Mesenchymal stem cell (in vitro differentiated cells and primary cell): ENCODE measurements around the gene DDX60.
A peak's percentile ranks its signal among the peaks of the same experiment; 100 is the strongest.

ENCODE experiments used
- DNase-seq: peaks from one replicate; pipeline ENCODE4 v3.0.0-alpha.2; 2013
- H2AFZ ChIP-seq: one replicate; pipeline ENCODE4 v1.6.1; 2013; ENCODE audit warnings: low read depth, mild to moderate bottlenecking, control low read depth, inconsistent platforms, low read length, moderate library complexity
- H2AK5ac ChIP-seq: 2 replicates; pipeline ENCODE4 v1.6.1; 2013; ENCODE audit warnings: low read length, moderate library complexity, mild to moderate bottlenecking, inconsistent platforms; ENCODE audit not compliant: severe bottlenecking
- H2BK120ac ChIP-seq: one replicate; pipeline ENCODE4 v1.6.1; 2013; ENCODE audit warnings: low read depth, mild to moderate bottlenecking, inconsistent platforms, low read length, moderate library complexity
- H2BK12ac ChIP-seq, 2 experiments: one replicate each; pipeline ENCODE4 v1.6.1; 2013; ENCODE audit warnings: inconsistent platforms in 2 of 2, low read length in 2 of 2, mild to moderate bottlenecking in 2 of 2, moderate library complexity in 2 of 2, control low read depth in 1 of 2
- H2BK15ac ChIP-seq: one replicate; pipeline ENCODE4 v1.6.1; 2013; ENCODE audit warnings: mild to moderate bottlenecking, low read depth, inconsistent platforms; ENCODE audit not compliant: poor library complexity, severe bottlenecking
- H2BK5ac ChIP-seq: 2 replicates; pipeline ENCODE4 v1.6.1; 2013; ENCODE audit warnings: low read depth, mild to moderate bottlenecking, low read length, control low read depth, inconsistent platforms; ENCODE audit not compliant: poor library complexity, severe bottlenecking
- H3K14ac ChIP-seq, 2 experiments: one replicate each; pipeline ENCODE4 v1.6.1; 2013; ENCODE audit warnings: inconsistent platforms in 2 of 2, low read length in 2 of 2, control low read depth in 1 of 2, mild to moderate bottlenecking in 1 of 2, moderate library complexity in 1 of 2
- H3K18ac ChIP-seq, 2 experiments: one replicate each; pipeline ENCODE4 v1.6.1; 2013; ENCODE audit warnings: inconsistent platforms in 2 of 2, low read length in 2 of 2, control low read depth in 1 of 2, low read depth in 1 of 2, mild to moderate bottlenecking in 1 of 2
- H3K23ac ChIP-seq, 2 experiments: one replicate each; pipeline ENCODE4 v1.6.1; 2013; ENCODE audit warnings: inconsistent platforms in 2 of 2, low read length in 2 of 2, mild to moderate bottlenecking in 2 of 2, moderate library complexity in 2 of 2, control low read depth in 1 of 2
- H3K27ac ChIP-seq: 2 replicates; pipeline ENCODE4 v1.5.1; 2013; ENCODE audit warnings: mild to moderate bottlenecking, moderate library complexity, low read length, control low read depth, inconsistent platforms; ENCODE audit not compliant: poor library complexity, severe bottlenecking
- H3K27me3 ChIP-seq, 2 experiments: 2 replicates each; pipeline versions ENCODE4 v1.6.1 to v1.7.0; 2013; ENCODE audit warnings: low read length in 2 of 2, mild to moderate bottlenecking in 2 of 2, moderate library complexity in 2 of 2, control low read depth in 1 of 2, inconsistent platforms in 1 of 2; ENCODE audit not compliant: control insufficient read depth in 1 of 2, insufficient read depth in 1 of 2
- H3K36me3 ChIP-seq, 2 experiments: 2 replicates each; pipeline versions ENCODE4 v1.6.1 to v1.7.0; 2013; ENCODE audit warnings: low read length in 2 of 2, control low read depth in 1 of 2, inconsistent platforms in 1 of 2, low read depth in 1 of 2, mild to moderate bottlenecking in 1 of 2; ENCODE audit not compliant: insufficient read depth in 2 of 2, control insufficient read depth in 1 of 2
- H3K4ac ChIP-seq, 2 experiments: one replicate each; pipeline ENCODE4 v1.6.1; 2013; ENCODE audit warnings: inconsistent platforms in 2 of 2, low read length in 2 of 2, mild to moderate bottlenecking in 2 of 2, moderate library complexity in 2 of 2, control low read depth in 1 of 2, low read depth in 1 of 2
- H3K4me1 ChIP-seq: 2 replicates; pipeline ENCODE4 v1.6.1; 2013; ENCODE audit warnings: low read depth, low read length, control low read depth; ENCODE audit not compliant: control insufficient read depth, insufficient read depth
- H3K4me2 ChIP-seq: 2 replicates; pipeline ENCODE4 v1.6.1; 2013; ENCODE audit warnings: low read length, mild to moderate bottlenecking, inconsistent platforms; ENCODE audit not compliant: poor library complexity, severe bottlenecking
- H3K4me3 ChIP-seq, 2 experiments: 2 replicates each; pipeline versions ENCODE4 v1.5.1 to v1.7.0; 2013; ENCODE audit warnings: low read length in 2 of 2, mild to moderate bottlenecking in 2 of 2, control low read depth in 1 of 2, low read depth in 1 of 2; ENCODE audit not compliant: insufficient read depth in 1 of 2
- H3K79me1 ChIP-seq: replicated peaks from 2 replicates; pipeline ENCODE4 v1.6.1; 2013; ENCODE audit warnings: mild to moderate bottlenecking, control low read depth, low read length, inconsistent platforms; ENCODE audit not compliant: poor library complexity, severe bottlenecking
- H3K9ac ChIP-seq: 2 replicates; pipeline ENCODE4 v1.7.0; 2013; ENCODE audit warnings: mild to moderate bottlenecking, low read length, moderate library complexity
- H3K9me3 ChIP-seq: 2 replicates; pipeline ENCODE4 v1.7.0; 2013; ENCODE audit warnings: mild to moderate bottlenecking, low read length; ENCODE audit not compliant: control insufficient read depth
- H4K8ac ChIP-seq: one replicate; pipeline ENCODE4 v1.6.1; 2013; ENCODE audit warnings: inconsistent platforms, mild to moderate bottlenecking, low read length, moderate library complexity
- H4K91ac ChIP-seq: one replicate; pipeline ENCODE4 v1.6.1; 2013; ENCODE audit warnings: mild to moderate bottlenecking, low read length, inconsistent platforms
- WGBS: methylation state at CpG from one replicate; pipeline ENCODE4 v1.1.7; 2013; ENCODE audit warnings: mixed read lengths; 5-methylcytosine and 5-hydroxymethylcytosine counted together

DDX60 gene

DNA sequence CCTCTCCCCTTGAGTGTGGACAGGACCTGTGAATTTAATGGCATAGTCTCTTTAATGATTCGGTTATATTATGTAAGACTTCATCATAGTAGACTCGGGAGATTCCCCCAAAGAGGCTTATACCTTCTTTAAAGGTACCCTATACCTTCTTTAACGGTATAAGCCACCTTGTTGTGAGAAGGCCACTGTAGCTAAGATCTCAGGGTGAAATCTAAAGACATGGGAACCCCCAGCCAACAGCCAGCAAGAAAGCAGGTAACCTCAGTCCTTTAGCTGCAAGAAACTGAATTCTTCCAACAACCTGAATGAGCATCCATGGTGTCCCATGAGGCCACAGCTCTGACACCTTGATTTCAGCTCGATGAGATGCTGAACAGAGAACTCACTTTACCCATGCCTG is 931 bp downstream of the DDX60 start:
- H3K18ac ChIP-seq, result peak overlapping the region in 1 of 2 experiments; percentile 68
- no peak overlapping the region for H4K91ac ChIP-seq
- H2AFZ ChIP-seq, result no peak overlapping the region
- H3K4me2 ChIP-seq, result peak overlapping the region; percentile 59
- no peak overlapping the region for H2BK120ac ChIP-seq
- no peak overlapping the region for H3K27ac ChIP-seq
- H4K8ac ChIP-seq, result peak overlapping the region; percentile 75
- no peak overlapping the region for H3K4ac ChIP-seq
- no peak overlapping the region for H2AK5ac ChIP-seq
- peak overlapping the region; percentile 99 for H3K9ac ChIP-seq
- H3K79me1 ChIP-seq, result peaks cover 3% of the 10 kb centered on the region
- peak overlapping the region in 1 of 2 experiments; percentile 95 for H3K4me3 ChIP-seq
- H3K14ac ChIP-seq, result no peak overlapping the region
- 100% methylated on average over 3 of the region's 4 CpGs for WGBS
- H3K27me3 ChIP-seq, result no peaks in the 10 kb centered on the region
- H2BK5ac ChIP-seq, result no peak overlapping the region
- H3K36me3 ChIP-seq, result no peaks in the 10 kb centered on the region
- no peak overlapping the region for H2BK12ac ChIP-seq
- DNase-seq, result no peak
- peaks cover 2% of the 10 kb centered on the region for H3K4me1 ChIP-seq
- H3K9me3 ChIP-seq, result no peaks in the 10 kb centered on the region
- peak overlapping the region; percentile 63 for H2BK15ac ChIP-seq
- H3K23ac ChIP-seq, result no peak overlapping the region

GRCh38 chr4:168309781-168310180 is 8.8 kb downstream of the DDX60 start:
- Histone ChIP-seq H2BK12ac (no peak overlapping the region), H3K4me1 (no peaks in the 10 kb centered on the region), H3K9ac (no peak overlapping the region), H2AFZ (no peak overlapping the region), H3K4me3 (no peak overlapping the region), H3K9me3 (no peaks in the 10 kb centered on the region), H2BK5ac (no peak overlapping the region), H3K18ac (no peak overlapping the region), H3K36me3 (peaks cover 0 to 68% of the 10 kb centered on the region in 2 experiments), H4K91ac (no peak overlapping the region), H4K8ac (no peak overlapping the region), H2BK120ac (no peak overlapping the region), H2BK15ac (no peak overlapping the region), H3K23ac (no peak overlapping the region), H3K4me2 (no peak overlapping the region), H3K14ac (no peak overlapping the region), H3K27me3 (no peaks in the 10 kb centered on the region), H2AK5ac (no peak overlapping the region), H3K4ac (no peak overlapping the region), H3K27ac (no peak overlapping the region), H3K79me1 (no peaks in the 10 kb centered on the region)
- DNase-seq, result no peak
- WGBS, result 75% methylated on average over 2 of the region's 2 CpGs

DNA sequence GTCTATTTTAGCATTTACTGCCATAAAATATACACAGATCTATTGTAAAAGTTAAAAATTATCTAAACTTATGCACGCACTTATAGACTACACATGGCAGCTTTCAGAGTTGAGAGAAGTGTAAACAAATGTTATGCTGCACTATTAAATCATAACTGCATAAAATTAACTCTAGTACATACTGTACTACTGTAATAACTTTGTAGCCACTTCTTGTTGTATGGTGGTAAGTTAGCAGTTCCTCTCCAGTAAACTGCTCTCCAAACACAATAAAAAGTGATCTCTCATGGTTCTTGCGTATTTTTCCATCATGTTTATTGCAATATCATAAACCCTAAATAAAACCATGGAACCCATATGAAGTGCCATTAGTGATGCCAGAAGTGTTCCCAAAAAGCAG is 9.6 kb downstream of the DDX60 start:
- Histone ChIP-seq H3K79me1 (no peaks in the 10 kb centered on the region), H4K91ac (no peak overlapping the region), H3K18ac (no peak overlapping the region), H3K23ac (no peak overlapping the region), H3K27me3 (no peaks in the 10 kb centered on the region), H4K8ac (no peak overlapping the region), H3K14ac (no peak overlapping the region), H3K4me2 (no peak overlapping the region), H3K9ac (no peak overlapping the region), H2BK12ac (no peak overlapping the region), H3K36me3 (peaks cover 0 to 74% of the 10 kb centered on the region in 2 experiments), H3K4me1 (no peaks in the 10 kb centered on the region), H2AFZ (no peak overlapping the region), H3K9me3 (no peaks in the 10 kb centered on the region), H3K27ac (no peak overlapping the region), H2BK5ac (no peak overlapping the region), H3K4ac (no peak overlapping the region), H2AK5ac (no peak overlapping the region), H2BK15ac (no peak overlapping the region), H3K4me3 (no peak overlapping the region), H2BK120ac (no peak overlapping the region)
- DNase-seq, result no peak
- 80% methylated on average over 1 of the region's 2 CpGs for WGBS

DNA sequence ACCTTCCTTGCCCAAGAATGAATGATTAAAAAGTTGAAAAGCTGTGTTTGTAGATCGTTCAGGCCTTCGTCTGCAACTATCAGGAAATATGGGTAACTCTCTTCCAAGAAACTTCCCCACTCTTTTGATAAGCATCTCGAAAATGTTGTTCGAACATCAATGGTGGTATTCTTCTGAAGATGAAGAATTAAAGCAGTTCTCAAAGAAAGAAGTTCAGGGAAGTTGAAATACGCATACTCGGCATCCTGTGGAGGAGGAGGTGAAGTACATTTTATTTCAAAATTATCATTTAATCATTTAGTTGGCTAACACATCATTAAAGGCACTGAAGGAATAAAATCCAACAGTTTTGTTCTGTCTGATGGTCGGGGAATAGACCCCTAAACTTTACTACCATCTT is 12.1 kb downstream of the DDX60 start:
- no peak overlapping the region for H4K91ac ChIP-seq
- H3K27me3 ChIP-seq, result no peaks in the 10 kb centered on the region
- H3K18ac ChIP-seq, result no peak overlapping the region
- H2BK12ac ChIP-seq, result no peak overlapping the region
- H3K4me2 ChIP-seq, result no peak overlapping the region
- H3K4me3 ChIP-seq, result no peak overlapping the region
- no peak for DNase-seq
- H3K79me1 ChIP-seq, result no peaks in the 10 kb centered on the region
- no peaks in the 10 kb centered on the region for H3K4me1 ChIP-seq
- 100% methylated on average over 4 of the region's 7 CpGs for WGBS
- no peak overlapping the region for H2BK5ac ChIP-seq
- no peak overlapping the region for H2BK120ac ChIP-seq
- H3K36me3 ChIP-seq, result peaks cover 0 to 77% of the 10 kb centered on the region in 2 experiments
- H3K23ac ChIP-seq, result no peak overlapping the region
- no peak overlapping the region for H3K9ac ChIP-seq
- no peak overlapping the region for H3K14ac ChIP-seq
- H2AK5ac ChIP-seq, result no peak overlapping the region
- H4K8ac ChIP-seq, result no peak overlapping the region
- H2BK15ac ChIP-seq, result no peak overlapping the region
- H3K4ac ChIP-seq, result no peak overlapping the region
- H3K9me3 ChIP-seq, result no peaks in the 10 kb centered on the region
- no peak overlapping the region for H3K27ac ChIP-seq
- H2AFZ ChIP-seq, result no peak overlapping the region
